BLaER1 (cell line): ENCODE results near the gene OCSTAMP.

ENCODE experiments used
- H3K27ac ChIP-seq: shearing (Covaris generic); formaldehyde crosslinking; 2 replicates; pipeline ENCODE4 v1.8.1; 2022
- H3K27me3 ChIP-seq: shearing (Covaris generic); formaldehyde crosslinking; 2 replicates; pipeline ENCODE4 v1.8.1; 2022
- H3K36me3 ChIP-seq: shearing (Covaris generic); formaldehyde crosslinking; 2 replicates; pipeline ENCODE4 v1.8.1; 2022
- H3K4me1 ChIP-seq: shearing (Covaris generic); formaldehyde crosslinking; 2 replicates; pipeline ENCODE4 v1.8.1; 2022
- H3K4me2 ChIP-seq: shearing (Covaris generic); formaldehyde crosslinking; 2 replicates; pipeline ENCODE4 v1.8.1; 2022
- H3K4me3 ChIP-seq: shearing (Covaris generic); formaldehyde crosslinking; 2 replicates; pipeline ENCODE4 v1.8.1; 2022
- H3K9ac ChIP-seq: shearing (Covaris generic); formaldehyde crosslinking; 2 replicates; pipeline ENCODE4 v1.8.1; 2022
- H3K9me3 ChIP-seq: shearing (Covaris generic); formaldehyde crosslinking; 2 replicates; pipeline ENCODE4 v1.8.1; 2022
- H4K20me1 ChIP-seq: shearing (Covaris generic); formaldehyde crosslinking; 2 replicates; pipeline ENCODE4 v1.8.1; 2022
- Cebpa-rat ChIP-seq: shearing (Covaris generic); IDR thresholded peaks from 2 replicates; pipeline ENCODE4 v1.8.1; 2022

Gene OCSTAMP

GRCh38 chr20:46586724-46587123 is 36.3 kb upstream of the OCSTAMP start:
- TF ChIP-seq Cebpa-rat = no peak
- no peaks in the 10 kb centered on the region for H3K27me3 ChIP-seq
- no peak overlapping the region for H3K4me2 ChIP-seq
- no peaks in the 10 kb centered on the region for H3K9me3 ChIP-seq
- H4K20me1 ChIP-seq = no peaks in the 10 kb centered on the region
- no peak overlapping the region for H3K4me3 ChIP-seq
- H3K27ac ChIP-seq = no peak overlapping the region
- no peak overlapping the region for H3K9ac ChIP-seq
- no peaks in the 10 kb centered on the region for H3K36me3 ChIP-seq
- H3K4me1 ChIP-seq = no peaks in the 10 kb centered on the region

GRCh38 chr20:46584508-46584907 is 34.1 kb upstream of the OCSTAMP start:
- Histone ChIP-seq H3K27me3 (no peaks in the 10 kb centered on the region), H3K9ac (no peak overlapping the region), H3K27ac (no peak overlapping the region), H3K4me2 (no peak overlapping the region), H3K4me1 (no peaks in the 10 kb centered on the region), H3K9me3 (peaks cover 4% of the 10 kb centered on the region; the same call in 1 of the 2 replicates), H4K20me1 (no peaks in the 10 kb centered on the region), H3K36me3 (no peaks in the 10 kb centered on the region), H3K4me3 (no peak overlapping the region)
- no peak for TF ChIP-seq Cebpa-rat

- Histone ChIP-seq H3K9ac (no peak overlapping the region), H3K4me3 (no peak overlapping the region), H3K4me1 (no peaks in the 10 kb centered on the region), H3K27me3 (no peaks in the 10 kb centered on the region), H4K20me1 (no peaks in the 10 kb centered on the region), H3K27ac (no peak overlapping the region), H3K36me3 (no peaks in the 10 kb centered on the region), H3K9me3 (peaks cover 4% of the 10 kb centered on the region; the same call in 1 of the 2 replicates), H3K4me2 (no peak overlapping the region)
- no peak for TF ChIP-seq Cebpa-rat
Measured at GRCh38 chr20:46583411-46584214, 33.2 kb upstream of the OCSTAMP start.

- Histone ChIP-seq H3K27ac (no peak overlapping the region), H3K4me3 (no peak overlapping the region), H3K9ac (no peak overlapping the region), H3K9me3 (peaks cover 4% of the 10 kb centered on the region; the same call in 1 of the 2 replicates), H4K20me1 (no peaks in the 10 kb centered on the region), H3K4me2 (no peak overlapping the region), H3K4me1 (no peaks in the 10 kb centered on the region), H3K36me3 (no peaks in the 10 kb centered on the region), H3K27me3 (no peaks in the 10 kb centered on the region)
- no peak for TF ChIP-seq Cebpa-rat
Measured at GRCh38 chr20:46582648-46583047, 32.2 kb upstream of the OCSTAMP start.

- Histone ChIP-seq H3K9ac (no peak overlapping the region), H3K9me3 (peaks cover 4% of the 10 kb centered on the region; the same call in 1 of the 2 replicates), H4K20me1 (no peaks in the 10 kb centered on the region), H3K4me3 (no peak overlapping the region), H3K36me3 (no peaks in the 10 kb centered on the region), H3K27ac (no peak overlapping the region), H3K4me2 (no peak overlapping the region), H3K4me1 (peaks cover 6% of the 10 kb centered on the region), H3K27me3 (no peaks in the 10 kb centered on the region)
- no peak for TF ChIP-seq Cebpa-rat
Measured at GRCh38 chr20:46581391-46581790, 30.9 kb upstream of the OCSTAMP start.

GRCh38 chr20:46580613-46581205 is 30.3 kb upstream of the OCSTAMP start:
- Histone ChIP-seq H3K4me1 (peaks cover 13% of the 10 kb centered on the region), H3K27me3 (no peaks in the 10 kb centered on the region), H3K9me3 (peaks cover 4% of the 10 kb centered on the region; the same call in 1 of the 2 replicates), H3K9ac (no peak overlapping the region), H3K4me3 (no peak overlapping the region), H3K27ac (no peak overlapping the region), H4K20me1 (no peaks in the 10 kb centered on the region), H3K36me3 (no peaks in the 10 kb centered on the region), H3K4me2 (no peak overlapping the region)
- TF ChIP-seq Cebpa-rat = no peak

GRCh38 chr20:46578745-46579144 is 28.3 kb upstream of the OCSTAMP start:
- Histone ChIP-seq H3K27me3 (no peaks in the 10 kb centered on the region), H3K4me2 (no peak overlapping the region), H3K27ac (no peak overlapping the region), H3K4me1 (peaks cover 18% of the 10 kb centered on the region), H3K4me3 (no peak overlapping the region), H3K9me3 (peaks cover 4% of the 10 kb centered on the region; the same call in 1 of the 2 replicates), H4K20me1 (no peaks in the 10 kb centered on the region), H3K9ac (no peak overlapping the region), H3K36me3 (no peaks in the 10 kb centered on the region)
- no peak for TF ChIP-seq Cebpa-rat

GRCh38 chr20:46576774-46577395 is 26.4 kb upstream of the OCSTAMP start:
- Histone ChIP-seq H3K27ac (no peak overlapping the region), H3K4me1 (peaks cover 18% of the 10 kb centered on the region)
- no peak for TF ChIP-seq Cebpa-rat

GRCh38 chr20:46575937-46576461 is 25.5 kb upstream of the OCSTAMP start:
- Histone ChIP-seq H3K36me3 (no peaks in the 10 kb centered on the region), H3K27me3 (no peaks in the 10 kb centered on the region), H3K9ac (no peak overlapping the region), H3K4me1 (peaks cover 18% of the 10 kb centered on the region), H4K20me1 (no peaks in the 10 kb centered on the region), H3K4me3 (no peak overlapping the region), H3K27ac (no peak overlapping the region), H3K9me3 (peaks cover 2% of the 10 kb centered on the region; the same call in 1 of the 2 replicates), H3K4me2 (peak overlapping the region; percentile 69)
- no peak for TF ChIP-seq Cebpa-rat

More at GRCh38 chr20:46576774-46577395, 26.4 kb upstream of the OCSTAMP start:
- Histone ChIP-seq H3K9me3 (peaks cover 4% of the 10 kb centered on the region; the same call in 1 of the 2 replicates), H4K20me1 (no peaks in the 10 kb centered on the region), H3K9ac (no peak overlapping the region), H3K4me2 (peak overlapping the region; percentile 69; the same call in 1 of the 2 replicates), H3K4me3 (no peak overlapping the region), H3K27me3 (no peaks in the 10 kb centered on the region), H3K36me3 (no peaks in the 10 kb centered on the region)
